Measurements from ENCODE around the gene HM13.
"Not testable (repeated sequence)": the region's sequence is repeated elsewhere in the genome, so short reads cannot be mapped to it uniquely, and the experiment has no call there.

The HM13 gene

DNA sequence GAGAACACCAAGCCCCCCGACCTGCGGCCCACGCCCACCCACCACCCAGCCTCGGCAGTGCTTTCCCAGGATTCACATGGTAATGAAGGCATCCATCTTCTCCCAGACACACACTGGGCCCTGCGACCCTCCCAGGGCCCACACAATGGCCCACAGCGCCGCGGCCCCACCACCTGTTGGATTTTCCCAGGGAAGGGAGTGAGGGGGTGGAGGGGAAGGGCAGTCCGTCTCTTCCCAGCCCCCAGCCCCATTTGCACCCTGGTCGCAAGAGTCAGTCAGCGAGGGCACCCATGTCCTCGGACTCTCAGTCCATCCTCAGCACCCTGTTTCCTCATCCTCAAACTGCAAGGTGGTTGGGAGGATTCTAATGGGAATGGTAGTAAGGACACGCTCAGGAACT, 67.1 kb downstream of the HM13 start:
- Mint-ChIP-seq H3K27me3 (peaks cover 32% of the 10 kb centered on the region), H3K4me3 (no peak overlapping the region), H3K4me1 (peaks cover 7% of the 10 kb centered on the region), H3K9me3 (no peaks in the 10 kb centered on the region), H3K27ac (no peak overlapping the region), H3K36me3 (no peaks in the 10 kb centered on the region)
- no peak for DNase-seq
- CTCF ChIA-PET = no interaction called here

DNA sequence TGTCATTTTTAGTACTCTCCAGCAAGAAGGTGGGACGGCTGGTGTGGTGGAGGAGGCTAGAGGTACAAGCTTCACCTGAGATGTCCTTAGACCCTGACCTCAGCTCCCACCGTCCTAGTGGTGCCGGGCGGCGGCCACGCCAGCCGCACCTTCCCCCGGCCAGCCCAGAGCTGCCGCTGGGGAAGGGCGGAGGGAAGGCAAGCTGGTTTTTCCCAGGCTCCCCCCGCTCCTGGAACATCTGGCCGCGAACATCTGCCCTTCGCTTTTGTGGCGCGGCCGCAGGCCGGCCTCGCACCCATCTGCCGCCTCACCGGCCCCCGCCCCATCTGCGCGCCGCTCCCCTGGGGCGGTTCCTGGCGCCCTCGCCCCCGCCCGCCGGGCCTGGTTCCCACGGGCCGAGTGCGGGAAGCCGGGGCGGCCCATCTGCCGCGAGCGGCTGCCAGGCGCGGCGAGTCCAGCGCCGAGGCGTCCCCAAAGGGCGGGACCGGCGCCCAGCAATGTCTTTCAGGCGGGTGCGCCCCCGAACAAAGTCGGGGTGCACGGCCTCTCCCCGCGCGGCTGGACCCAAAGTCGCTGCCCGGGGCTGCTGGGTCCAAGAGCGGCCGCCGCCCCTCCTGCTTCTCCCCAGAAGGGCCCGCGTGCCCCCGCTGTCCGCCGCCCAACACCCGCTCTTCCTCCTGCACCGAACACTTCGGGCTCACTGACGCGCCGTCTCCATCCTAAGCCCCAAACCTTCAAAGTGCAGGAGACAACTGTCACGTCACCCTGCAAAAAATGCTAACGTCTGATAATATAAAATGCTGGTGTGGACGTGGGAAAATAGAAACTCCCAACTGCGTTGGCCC, 73.5 kb downstream of the HM13 start:
- Mint-ChIP-seq H3K27me3 (peaks cover 68% of the 10 kb centered on the region), H3K36me3 (no peaks in the 10 kb centered on the region), H3K4me1 (peaks cover 8% of the 10 kb centered on the region), H3K9me3 (no peaks in the 10 kb centered on the region), H3K27ac (no peak overlapping the region), H3K4me3 (peak overlapping the region; percentile 55)
- CTCF ChIA-PET = interaction anchor here (0.5 to 3.6 kb wide), 9 partner anchors 15 to 1386 kb away, joined by 3 to 31 read pairs (median 4); no protein-coding TSS in a partner anchor
- DNase-seq = no peak

DNA sequence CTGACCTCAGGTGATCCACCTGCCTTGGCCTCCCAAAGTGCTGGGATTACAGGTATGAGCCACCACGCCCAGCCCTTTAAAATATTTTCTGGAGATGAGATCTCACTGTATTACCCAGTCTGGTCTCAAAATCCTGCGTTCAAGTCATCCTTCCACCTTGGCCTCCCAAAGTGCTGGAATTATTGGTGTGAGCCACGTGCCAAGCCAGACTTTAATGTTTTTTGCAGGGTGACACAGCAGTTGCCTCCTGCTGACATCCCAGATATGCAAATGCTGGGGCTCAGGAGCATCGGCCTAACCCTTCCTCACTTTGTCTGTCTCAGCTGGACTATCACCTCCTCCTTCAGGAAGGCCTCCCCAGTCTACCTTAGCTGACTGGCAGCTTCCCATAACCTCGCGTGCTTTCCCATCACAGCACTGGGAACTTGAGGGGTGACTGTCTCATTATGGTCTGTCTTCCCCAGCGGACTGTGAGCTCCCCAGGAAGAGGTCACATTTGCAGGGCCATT, 76.5 kb downstream of the HM13 start:
- CTCF ChIA-PET = interaction anchor here (0.7 to 0.9 kb wide), 3 partner anchors 20 to 44 kb away, joined by 3 to 8 read pairs (median 4); no protein-coding TSS in a partner anchor
- Mint-ChIP-seq H3K36me3 (no peaks in the 10 kb centered on the region), H3K27ac (no peak overlapping the region), H3K9me3 (no peaks in the 10 kb centered on the region), H3K27me3 (peaks cover 58% of the 10 kb centered on the region), H3K4me3 (no peak overlapping the region), H3K4me1 (peaks cover 8% of the 10 kb centered on the region)
- no peak for DNase-seq

DNA sequence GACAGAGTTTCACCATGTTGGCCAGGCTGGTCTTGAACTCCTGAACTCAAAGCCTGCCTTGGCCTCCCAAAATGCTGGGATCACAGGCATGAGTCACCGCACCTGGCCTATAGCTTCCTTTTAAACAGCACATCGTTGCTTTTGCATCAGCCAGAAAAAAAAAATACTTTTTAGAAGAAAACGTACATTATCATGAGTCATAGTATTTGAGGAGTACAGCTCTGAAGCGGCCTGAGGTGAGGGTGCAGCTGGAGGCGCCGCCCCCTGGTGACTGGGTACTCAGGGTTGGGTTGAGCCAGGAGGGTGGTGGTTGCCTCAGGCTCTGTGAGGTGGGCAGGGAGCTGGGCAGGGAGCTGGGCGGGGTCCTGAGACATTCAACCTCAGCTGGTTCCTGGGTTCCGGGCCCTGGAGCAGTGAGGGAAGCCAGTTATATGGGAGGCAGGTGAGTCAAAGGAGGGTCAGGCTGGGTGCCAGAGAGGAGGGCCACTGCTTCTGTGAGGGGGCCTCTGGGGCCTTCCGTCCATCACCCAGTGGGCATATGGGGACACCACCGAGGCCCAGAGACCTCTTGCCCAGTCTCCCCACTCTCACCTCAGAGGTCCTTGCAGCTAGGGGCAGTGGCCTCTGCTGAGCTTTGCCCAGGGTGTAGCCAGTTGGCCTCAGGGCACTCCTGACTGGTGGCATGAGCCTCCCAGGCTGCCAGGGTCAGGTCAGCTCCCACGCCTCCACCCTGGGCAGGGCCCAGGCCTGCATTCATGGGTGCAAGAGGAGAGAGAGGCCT, 79.2 kb downstream of the HM13 start:
- Mint-ChIP-seq H3K36me3 (no peaks in the 10 kb centered on the region), H3K9me3 (no peaks in the 10 kb centered on the region), H3K27ac (no peak overlapping the region), H3K4me1 (peaks cover 1% of the 10 kb centered on the region), H3K27me3 (peaks cover 38% of the 10 kb centered on the region), H3K4me3 (no peak overlapping the region)
- CTCF ChIA-PET = interaction anchor here (0.7 to 1.0 kb wide), 4 partner anchors 9 to 37 kb away, joined by 3 to 4 read pairs (median 3); no protein-coding TSS in a partner anchor
- DNase-seq = peak; percentile 31

DNA sequence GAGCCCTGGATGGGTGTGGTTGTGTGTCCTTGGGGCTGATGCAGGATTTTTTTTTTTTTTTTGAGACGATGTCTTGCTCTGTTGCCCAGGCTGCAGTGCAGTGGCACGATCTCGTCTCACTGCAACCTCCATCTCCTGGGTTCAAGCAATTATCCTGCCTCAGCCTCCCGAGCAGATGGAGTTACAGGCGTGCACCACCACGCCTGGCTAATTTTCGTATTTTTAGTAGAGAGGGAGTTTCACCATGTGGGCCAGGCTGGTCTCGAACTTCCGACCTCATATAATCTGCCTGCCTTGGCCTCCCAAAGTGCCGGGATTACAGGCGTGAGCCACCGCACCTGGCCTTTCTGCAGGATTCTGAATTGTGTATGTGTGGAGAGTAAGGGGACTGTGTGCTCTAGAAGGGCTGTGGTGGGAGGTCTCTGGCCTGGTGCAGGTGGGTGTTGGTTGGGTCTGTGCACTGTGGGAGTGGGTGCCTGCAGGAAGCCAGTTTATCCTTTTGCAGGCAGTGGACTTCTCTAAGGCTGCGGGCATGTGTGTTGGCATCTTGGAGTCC, 79.8 kb downstream of the HM13 start:
- Mint-ChIP-seq H3K4me1 (no peaks in the 10 kb centered on the region), H3K27ac (no peak overlapping the region), H3K36me3 (no peaks in the 10 kb centered on the region), H3K9me3 (no peaks in the 10 kb centered on the region), H3K27me3 (peaks cover 32% of the 10 kb centered on the region), H3K4me3 (no peak overlapping the region)
- no peak for DNase-seq
- CTCF ChIA-PET = interaction anchor here (1.0 kb wide), 1 partner anchor 38 kb away, joined by 3 read pairs; no protein-coding TSS in a partner anchor

DNA sequence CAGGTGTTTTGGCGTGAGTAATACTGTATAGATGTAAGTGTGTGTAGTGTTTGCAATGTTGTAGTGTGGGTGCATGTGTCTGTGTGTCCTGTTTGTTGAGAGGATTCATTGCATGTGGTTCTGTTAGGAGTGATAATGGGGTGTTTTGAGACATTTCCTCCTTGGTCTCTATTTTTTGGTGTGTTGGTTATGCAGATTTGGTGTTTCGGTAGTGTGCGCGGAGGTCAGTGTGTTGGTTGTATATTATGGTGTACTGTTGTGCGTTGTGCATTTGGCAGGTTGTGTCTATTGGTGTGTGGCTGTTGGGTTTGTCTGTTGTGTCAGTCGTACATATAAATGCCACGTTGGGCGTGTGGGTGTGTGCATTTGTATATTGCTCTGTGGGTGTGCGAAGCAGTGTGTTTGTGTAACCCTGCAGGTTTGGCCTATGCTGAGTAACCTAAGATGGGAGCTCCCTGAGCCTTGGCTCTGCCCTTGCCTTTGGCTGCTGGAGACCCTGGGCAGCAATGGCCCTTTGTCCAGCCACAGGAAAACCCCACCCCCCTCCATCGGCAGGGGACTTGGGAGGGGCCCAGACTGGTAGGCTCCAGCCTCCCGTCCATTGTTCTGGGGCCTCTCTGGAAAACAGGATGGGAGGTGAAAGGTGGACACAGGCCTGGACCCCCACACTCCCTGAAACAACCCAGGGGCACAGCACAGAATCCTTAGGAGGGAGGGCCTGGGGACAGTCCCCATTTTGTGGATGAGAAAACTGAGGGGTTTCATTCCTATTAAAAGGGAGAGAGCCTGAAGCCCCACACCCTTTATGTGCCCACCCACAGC, 80.5 kb downstream of the HM13 start:
- CTCF ChIA-PET = no interaction called here
- H3K4me1 Mint-ChIP-seq = no peaks in the 10 kb centered on the region
- H3K27me3 Mint-ChIP-seq = peaks cover 26% of the 10 kb centered on the region
- no peak for DNase-seq
- no peaks in the 10 kb centered on the region for H3K36me3 Mint-ChIP-seq
- H3K9me3 Mint-ChIP-seq = no peaks in the 10 kb centered on the region
- H3K27ac Mint-ChIP-seq = no peak overlapping the region
- no peak overlapping the region for H3K4me3 Mint-ChIP-seq

DNA sequence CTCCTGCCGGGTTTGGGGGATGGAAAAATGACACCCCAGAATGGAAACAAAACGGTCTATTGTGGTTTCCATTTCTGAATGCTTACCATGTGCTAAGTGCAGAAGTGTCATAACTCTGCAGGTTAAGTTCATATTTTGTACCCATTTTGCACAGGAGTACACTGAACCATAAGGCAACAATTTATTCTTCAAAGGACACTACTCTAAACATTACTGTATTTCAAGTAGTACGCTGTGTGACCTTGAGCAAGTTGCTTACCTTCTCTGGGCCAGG, 81.1 kb downstream of the HM13 start:
- H3K27me3 Mint-ChIP-seq = peaks cover 25% of the 10 kb centered on the region

DNA sequence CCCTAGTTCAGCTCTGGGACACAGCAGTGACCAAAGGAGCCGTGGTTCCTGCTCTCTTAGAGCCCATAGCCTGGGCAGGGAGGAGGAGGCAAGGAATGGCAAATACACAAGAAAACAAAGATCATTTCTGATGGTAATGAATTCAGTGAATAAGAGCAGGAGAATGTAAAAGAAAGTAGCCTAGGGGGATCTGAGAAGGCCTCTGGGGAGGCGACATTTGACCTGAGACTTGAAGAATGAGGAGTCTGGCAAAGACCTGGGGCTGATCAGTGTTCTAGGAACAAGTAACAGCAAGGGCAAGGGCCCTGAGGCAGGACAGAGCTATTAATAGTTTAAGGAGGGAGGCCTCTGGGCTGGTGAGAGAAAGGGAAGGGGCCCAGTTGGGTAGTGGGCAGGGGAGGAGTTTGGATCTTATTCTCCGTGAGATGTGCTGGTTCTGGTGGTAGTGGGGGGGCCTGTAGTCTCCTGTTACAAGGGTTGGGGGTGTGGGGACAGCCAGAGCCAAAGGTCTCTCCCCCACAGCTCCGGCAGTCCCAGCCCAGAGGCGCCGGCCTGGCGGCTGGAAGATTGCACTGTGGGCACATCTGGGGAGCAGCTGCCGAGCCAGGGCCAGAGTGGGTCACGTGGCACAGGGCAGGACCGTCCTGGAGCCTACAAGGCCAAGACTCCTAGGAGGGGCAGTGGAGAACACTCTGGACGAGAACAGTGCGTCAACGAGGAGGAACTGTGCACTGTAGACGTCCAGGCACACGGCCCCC, 81.6 kb downstream of the HM13 start:
- no peaks in the 10 kb centered on the region for H3K9me3 Mint-ChIP-seq
- no peak overlapping the region for H3K4me3 Mint-ChIP-seq
- H3K27ac Mint-ChIP-seq = no peak overlapping the region
- DNase-seq = no peak
- H3K27me3 Mint-ChIP-seq = peaks cover 28% of the 10 kb centered on the region
- H3K4me1 Mint-ChIP-seq = no peaks in the 10 kb centered on the region
- CTCF ChIA-PET = interaction anchor here (0.8 to 1.1 kb wide), 2 partner anchors 17 to 27 kb away, joined by 3 read pairs; no protein-coding TSS in a partner anchor
- no peaks in the 10 kb centered on the region for H3K36me3 Mint-ChIP-seq

More for the DNA sequence above, 81.1 kb downstream of the HM13 start:
- Mint-ChIP-seq H3K4me1 (no peaks in the 10 kb centered on the region), H3K36me3 (no peaks in the 10 kb centered on the region), H3K9me3 (no peaks in the 10 kb centered on the region), H3K4me3 (no peak overlapping the region), H3K27ac (no peak overlapping the region)
- no peak for DNase-seq
- CTCF ChIA-PET = interaction anchor here (1.1 kb wide), 1 partner anchor 26 kb away, joined by 3 read pairs; no protein-coding TSS in a partner anchor

DNA sequence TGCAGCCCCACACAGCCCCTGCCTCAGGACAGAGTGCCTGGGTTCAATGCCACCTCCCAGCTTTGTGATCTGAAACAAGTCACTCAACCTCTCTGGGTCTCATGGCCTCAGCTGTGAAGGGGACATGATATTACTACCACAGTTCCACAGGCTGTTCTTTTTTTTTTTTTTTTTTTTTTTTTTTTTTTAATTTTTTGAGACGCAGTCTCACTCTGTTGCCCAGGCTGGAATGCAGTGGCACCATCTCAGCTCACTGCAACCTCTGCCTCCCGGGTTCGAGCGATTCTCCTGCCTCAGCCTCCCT, 82.1 kb downstream of the HM13 start:
- H3K27me3 Mint-ChIP-seq = peaks cover 30% of the 10 kb centered on the region
- not testable (repeated sequence) for H3K4me3 Mint-ChIP-seq, DNase-seq, H3K4me1 Mint-ChIP-seq, H3K36me3 Mint-ChIP-seq, H3K27ac Mint-ChIP-seq, H3K9me3 Mint-ChIP-seq
- CTCF ChIA-PET = interaction anchor here (0.8 to 1.1 kb wide), 2 partner anchors 16 to 27 kb away, joined by 3 read pairs; no protein-coding TSS in a partner anchor

DNA sequence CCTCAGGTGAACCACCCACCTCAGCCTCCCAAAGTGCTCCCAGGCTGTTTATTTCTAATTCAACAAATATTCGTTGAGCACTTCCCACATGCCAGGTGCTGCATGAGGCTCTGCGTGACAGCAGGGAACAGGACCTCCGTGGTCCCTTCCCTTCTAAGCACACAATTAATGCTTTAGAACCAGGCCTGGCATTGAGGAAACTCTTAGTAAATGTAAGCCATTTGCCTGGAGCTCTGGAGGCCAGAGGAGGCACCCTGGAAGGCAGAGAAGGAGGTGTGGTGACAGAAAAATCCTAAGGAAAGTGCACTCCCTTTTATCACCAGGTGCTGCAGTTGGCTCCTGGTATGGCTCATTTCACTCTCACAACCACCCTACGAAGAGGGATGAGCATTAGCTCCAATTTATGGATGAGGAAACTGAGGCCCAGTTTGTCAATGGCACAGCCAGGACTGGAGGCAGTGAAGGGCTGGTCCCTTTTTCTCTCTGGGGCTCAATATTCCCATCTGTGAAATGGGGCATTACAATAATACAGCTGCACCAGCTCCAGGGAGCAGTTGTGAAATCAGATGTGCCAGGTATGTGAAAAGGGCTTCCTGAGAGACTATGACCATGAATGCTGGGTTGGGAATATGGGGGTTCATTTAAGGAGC, 82.7 kb downstream of the HM13 start:
- peaks cover 28% of the 10 kb centered on the region for H3K27me3 Mint-ChIP-seq
- H3K9me3 Mint-ChIP-seq = no peaks in the 10 kb centered on the region
- no peak overlapping the region for H3K4me3 Mint-ChIP-seq
- CTCF ChIA-PET = interaction anchor here (1.0 kb wide), 1 partner anchor 15 kb away, joined by 3 read pairs; no protein-coding TSS in a partner anchor
- no peak overlapping the region for H3K27ac Mint-ChIP-seq
- no peak for DNase-seq
- H3K36me3 Mint-ChIP-seq = no peaks in the 10 kb centered on the region
- no peaks in the 10 kb centered on the region for H3K4me1 Mint-ChIP-seq

DNA sequence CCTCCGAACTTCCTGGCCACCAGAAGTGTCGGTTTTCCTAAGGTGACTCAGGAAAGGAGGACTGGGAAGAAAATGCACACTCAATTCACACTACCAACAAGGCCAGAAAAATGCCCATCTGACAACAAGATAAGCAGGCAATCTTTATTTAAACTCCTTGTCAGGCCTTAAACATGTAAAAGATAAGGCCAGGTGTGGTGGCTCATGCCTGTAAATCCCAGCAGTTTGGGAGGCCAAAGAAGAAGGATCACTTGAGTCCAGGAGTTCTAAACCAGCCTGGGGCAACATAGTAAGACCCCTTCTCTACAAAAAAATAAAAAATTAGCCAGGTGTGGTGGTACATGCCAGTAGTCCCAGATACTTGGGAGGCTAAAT, 83.2 kb downstream of the HM13 start:
- CTCF ChIA-PET = interaction anchor here (0.7 to 1.0 kb wide), 2 partner anchors 15 to 70 kb away, joined by 3 read pairs; no protein-coding TSS in a partner anchor
- H3K9me3 Mint-ChIP-seq = no peaks in the 10 kb centered on the region

DNA sequence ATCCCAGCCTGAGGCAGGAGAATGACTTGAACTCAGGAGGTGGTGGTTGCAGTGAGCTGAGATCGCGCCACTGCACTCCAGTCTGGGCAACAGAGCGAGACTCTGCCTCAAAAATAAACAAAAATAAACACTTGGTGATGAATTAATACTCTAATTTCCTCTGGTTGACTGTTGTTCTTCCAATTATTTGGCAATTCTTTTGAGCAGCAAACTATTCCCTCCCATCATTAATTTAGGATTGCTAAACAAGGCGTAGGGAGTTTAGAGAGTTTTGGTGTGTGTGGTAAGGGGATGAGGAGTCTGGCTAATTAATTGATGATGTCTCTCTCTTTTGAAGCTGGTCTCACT, 88.2 kb downstream of the HM13 start:
- Mint-ChIP-seq H3K27ac (no peak overlapping the region), H3K27me3 (peaks cover 75% of the 10 kb centered on the region)

More for the DNA sequence above, 83.2 kb downstream of the HM13 start:
- Mint-ChIP-seq H3K4me1 (peaks cover 1% of the 10 kb centered on the region), H3K36me3 (no peaks in the 10 kb centered on the region), H3K27me3 (peaks cover 32% of the 10 kb centered on the region), H3K27ac (no peak overlapping the region), H3K4me3 (no peak overlapping the region)
- DNase-seq = no peak

More for the DNA sequence above, 88.2 kb downstream of the HM13 start:
- CTCF ChIA-PET = interaction anchor here (0.5 to 18.2 kb wide), 5 partner anchors 9 to 121 kb away, joined by 3 to 853 read pairs (median 7); no protein-coding TSS in a partner anchor
- H3K9me3 Mint-ChIP-seq = no peaks in the 10 kb centered on the region
- peaks cover 33% of the 10 kb centered on the region for H3K4me1 Mint-ChIP-seq
- peaks cover 1% of the 10 kb centered on the region for H3K36me3 Mint-ChIP-seq
- no peak overlapping the region for H3K4me3 Mint-ChIP-seq
- DNase-seq = no peak
